ENCODE measurements around the gene POU2AF1. TPM values are rescaled to one million over a fixed set of nuclear protein-coding genes. Genes with fewer than 3 reads are reported as not detected.

Gene POU2AF1
- total RNA-seq (2012; rRNA removed), result not detected in 2 replicates

DNA sequence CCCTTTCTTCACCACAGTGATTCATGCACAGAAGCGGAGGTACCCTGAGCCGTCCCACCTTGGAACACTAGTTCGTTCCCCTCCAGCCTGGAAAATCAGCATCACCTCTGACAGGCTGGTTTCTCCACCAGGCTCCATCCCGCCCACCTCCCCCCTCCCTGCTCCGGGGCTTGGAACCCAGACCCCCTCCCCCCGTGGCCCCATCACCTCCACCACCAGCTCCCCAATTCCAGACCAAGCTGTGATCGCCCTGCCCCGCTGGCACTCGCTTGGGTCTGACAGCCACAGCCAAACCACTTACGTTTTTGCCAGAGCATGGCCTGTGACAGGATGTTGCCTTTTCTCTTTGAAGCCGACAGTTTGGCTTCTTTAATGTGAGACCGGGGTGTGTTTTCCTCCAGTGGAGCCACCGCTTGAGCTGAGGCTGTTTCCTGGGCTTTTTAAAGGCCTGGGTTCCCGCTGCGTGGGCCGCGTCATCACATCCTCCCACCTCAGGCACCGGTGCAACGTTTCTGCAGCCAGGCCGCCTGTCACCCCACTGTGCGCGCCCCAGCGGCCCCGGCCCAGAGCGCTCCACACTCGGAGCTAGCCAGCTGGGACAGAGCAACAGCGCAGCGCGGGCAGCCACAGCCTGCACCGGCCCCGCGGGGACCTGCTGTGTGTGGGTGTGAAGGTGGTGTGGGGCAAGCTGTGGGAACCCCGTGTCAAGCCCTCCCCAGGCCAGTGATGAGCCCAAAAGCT, at the start of gene POU2AF1:
TSS of gene POU2AF1 (minus strand) at position 415 of the 741 bp plus-strand sequence. CDS start at position 317, 98 bp downstream.
- H3K9ac ChIP-seq (ENCODE audit: low read depth, low read length), result no peak within 1 kb of the TSS
- H3K4me3 ChIP-seq (ENCODE audit: low read length), result no peak within 1 kb of the TSS
- H3K27me3 ChIP-seq (ENCODE audit: control insufficient read depth, insufficient read depth, low read length), result peaks cover 27% of the 10 kb centered on the region
- no peak within 1 kb of the TSS for H3K4me2 ChIP-seq (ENCODE audit: low read length)
- no peaks in the 10 kb centered on the region for H3K36me3 ChIP-seq (ENCODE audit: insufficient read depth, low read length)
- no peaks in the 10 kb centered on the region for H3K9me3 ChIP-seq (replicated peaks; ENCODE audit: low read length)
- H3K4me1 ChIP-seq (ENCODE audit: control insufficient read depth, insufficient read depth, low read length), result no peaks in the 10 kb centered on the region

DNA sequence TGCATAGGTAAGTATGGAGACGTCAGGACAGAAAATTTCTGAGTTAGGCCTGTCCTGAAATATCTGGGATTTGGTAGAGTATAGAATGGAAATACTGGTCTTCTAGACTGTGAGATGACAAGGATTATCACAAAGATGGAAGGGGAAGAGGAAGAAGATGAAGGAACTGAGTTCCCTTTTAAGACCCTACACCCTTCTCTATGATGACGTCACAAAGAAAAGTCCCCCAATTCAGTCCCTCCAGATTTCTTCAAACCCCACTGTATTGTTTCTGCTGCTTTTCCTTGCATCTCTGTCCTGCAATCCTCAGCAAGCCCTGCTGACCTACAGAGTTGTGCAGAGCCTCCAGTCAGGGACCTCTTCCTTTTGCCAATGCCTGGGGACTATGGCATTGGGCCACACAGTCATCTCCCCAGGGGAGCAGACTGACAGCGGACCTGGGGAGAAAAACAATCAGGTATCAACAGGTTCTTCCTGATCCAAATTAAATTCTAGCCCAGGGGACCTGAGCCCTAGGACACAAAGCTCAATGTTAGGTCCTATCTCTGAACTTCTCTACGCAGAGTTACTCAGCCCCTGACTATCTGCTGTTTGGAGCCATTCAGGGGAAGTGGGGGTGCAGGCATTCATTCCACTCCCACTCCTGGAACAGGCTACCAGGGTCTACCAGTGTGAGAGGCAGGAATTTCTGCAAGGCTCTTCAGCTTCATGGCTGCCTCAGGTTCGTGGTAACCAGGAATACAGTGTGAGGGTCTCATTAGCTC, 49.2 kb upstream of the POU2AF1 start:
- Histone ChIP-seq H3K4me1 (ENCODE audit: control insufficient read depth, insufficient read depth, low read length) (no peaks in the 10 kb centered on the region), H3K27me3 (ENCODE audit: control insufficient read depth, insufficient read depth, low read length) (peaks cover 49% of the 10 kb centered on the region), H3K36me3 (ENCODE audit: insufficient read depth, low read length) (no peaks in the 10 kb centered on the region), H3K4me3 (ENCODE audit: low read length) (no peak overlapping the region), H3K4me2 (ENCODE audit: low read length) (no peak overlapping the region), H3K9ac (ENCODE audit: low read depth, low read length) (no peak overlapping the region), H3K9me3 (replicated peaks; ENCODE audit: low read length) (no peaks in the 10 kb centered on the region)

DNA sequence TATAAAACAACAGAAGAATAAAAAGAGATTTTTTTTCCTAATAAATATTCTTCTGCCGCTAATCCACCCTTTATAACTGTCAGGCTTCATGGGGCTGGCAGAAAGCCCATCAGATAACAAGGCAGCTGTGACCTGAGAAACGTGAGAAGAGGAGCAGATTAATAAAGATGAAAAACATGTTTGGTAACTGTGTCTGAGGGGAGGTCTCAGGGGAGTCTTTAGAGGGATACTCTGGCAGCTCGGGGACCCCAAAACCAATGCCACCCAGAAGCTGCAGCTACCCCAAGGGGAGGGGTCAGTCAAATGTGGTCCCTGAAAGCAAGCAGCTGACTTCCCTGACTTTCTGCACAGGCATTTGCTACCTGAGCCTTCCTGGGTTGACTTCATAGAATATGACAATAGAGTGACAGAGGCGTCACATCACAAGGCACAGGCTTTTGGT, 48.4 kb upstream of the POU2AF1 start:
- Histone ChIP-seq H3K27me3 (ENCODE audit: control insufficient read depth, insufficient read depth, low read length) (peaks cover 52% of the 10 kb centered on the region), H3K4me3 (ENCODE audit: low read length) (no peak overlapping the region), H3K9ac (ENCODE audit: low read depth, low read length) (no peak overlapping the region), H3K36me3 (ENCODE audit: insufficient read depth, low read length) (no peaks in the 10 kb centered on the region), H3K4me2 (ENCODE audit: low read length) (no peak overlapping the region), H3K4me1 (ENCODE audit: control insufficient read depth, insufficient read depth, low read length) (no peaks in the 10 kb centered on the region), H3K9me3 (replicated peaks; ENCODE audit: low read length) (no peaks in the 10 kb centered on the region)

- peaks cover 51% of the 10 kb centered on the region for H3K27me3 ChIP-seq (ENCODE audit: control insufficient read depth, insufficient read depth, low read length)
Observed at GRCh38 chr11:111426617-111427016, 47.5 kb upstream of the POU2AF1 start.

GRCh38 chr11:111423250-111423615, 44.2 kb upstream of the POU2AF1 start:
- no peak overlapping the region for H3K4me3 ChIP-seq (ENCODE audit: low read length)
- H3K36me3 ChIP-seq (ENCODE audit: insufficient read depth, low read length), result no peaks in the 10 kb centered on the region
- no peaks in the 10 kb centered on the region for H3K9me3 ChIP-seq (replicated peaks; ENCODE audit: low read length)
- no peaks in the 10 kb centered on the region for H3K4me1 ChIP-seq (ENCODE audit: control insufficient read depth, insufficient read depth, low read length)
- H3K9ac ChIP-seq (ENCODE audit: low read depth, low read length), result no peak overlapping the region
- H3K4me2 ChIP-seq (ENCODE audit: low read length), result no peak overlapping the region
- peaks cover 59% of the 10 kb centered on the region for H3K27me3 ChIP-seq (ENCODE audit: control insufficient read depth, insufficient read depth, low read length)

More at GRCh38 chr11:111426617-111427016, 47.5 kb upstream of the POU2AF1 start:
- H3K4me2 ChIP-seq (ENCODE audit: low read length), result no peak overlapping the region
- no peak overlapping the region for H3K4me3 ChIP-seq (ENCODE audit: low read length)
- no peaks in the 10 kb centered on the region for H3K4me1 ChIP-seq (ENCODE audit: control insufficient read depth, insufficient read depth, low read length)
- no peak overlapping the region for H3K9ac ChIP-seq (ENCODE audit: low read depth, low read length)
- H3K36me3 ChIP-seq (ENCODE audit: insufficient read depth, low read length), result no peaks in the 10 kb centered on the region
- H3K9me3 ChIP-seq (replicated peaks; ENCODE audit: low read length), result no peaks in the 10 kb centered on the region

DNA sequence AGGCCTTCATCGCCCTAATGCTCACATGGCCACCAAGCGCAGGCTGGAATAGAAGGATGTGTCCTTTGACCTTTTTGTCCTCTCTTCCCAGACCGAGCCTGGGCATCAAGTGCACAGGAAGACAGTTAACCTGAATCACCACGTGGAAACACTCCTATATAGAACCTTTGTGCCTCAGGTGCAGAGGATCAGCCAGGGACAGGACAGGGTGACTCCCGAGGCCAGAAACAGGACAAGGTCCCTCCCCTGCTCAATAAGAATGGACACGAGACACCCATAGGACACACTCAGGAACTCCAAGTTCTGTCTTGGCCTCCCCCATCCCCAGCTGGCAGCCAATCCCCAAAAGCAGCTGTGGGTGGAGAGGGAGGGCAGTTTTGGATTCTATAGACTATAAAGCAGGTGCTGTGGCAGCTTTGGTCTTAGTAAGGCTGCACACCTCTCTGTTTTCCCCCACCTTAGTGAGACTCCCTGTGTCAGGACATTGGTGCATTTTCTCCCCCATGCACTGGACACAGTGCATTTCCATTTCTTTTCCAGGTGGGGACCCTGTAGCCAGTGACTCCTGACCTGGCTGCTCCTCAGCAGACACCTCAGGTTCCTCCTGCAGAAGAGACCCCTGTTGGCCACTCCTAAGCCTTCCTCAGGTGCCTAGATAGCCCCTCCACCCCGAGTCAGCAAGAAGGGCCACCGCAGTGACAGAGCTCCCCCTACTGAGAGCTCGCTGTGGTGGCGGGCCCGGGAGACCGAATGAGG, 43.6 kb upstream of the POU2AF1 start:
- no peaks in the 10 kb centered on the region for H3K36me3 ChIP-seq (ENCODE audit: insufficient read depth, low read length)
- H3K4me2 ChIP-seq (ENCODE audit: low read length), result no peak overlapping the region
- no peaks in the 10 kb centered on the region for H3K9me3 ChIP-seq (replicated peaks; ENCODE audit: low read length)
- H3K4me3 ChIP-seq (ENCODE audit: low read length), result no peak overlapping the region
- H3K27me3 ChIP-seq (ENCODE audit: control insufficient read depth, insufficient read depth, low read length), result peaks cover 61% of the 10 kb centered on the region
- no peak overlapping the region for H3K9ac ChIP-seq (ENCODE audit: low read depth, low read length)
- no peaks in the 10 kb centered on the region for H3K4me1 ChIP-seq (ENCODE audit: control insufficient read depth, insufficient read depth, low read length)

- Histone ChIP-seq H3K9ac (ENCODE audit: low read depth, low read length) (no peak overlapping the region), H3K36me3 (ENCODE audit: insufficient read depth, low read length) (no peaks in the 10 kb centered on the region), H3K4me2 (ENCODE audit: low read length) (no peak overlapping the region), H3K4me1 (ENCODE audit: control insufficient read depth, insufficient read depth, low read length) (no peaks in the 10 kb centered on the region), H3K4me3 (ENCODE audit: low read length) (no peak overlapping the region), H3K27me3 (ENCODE audit: control insufficient read depth, insufficient read depth, low read length) (peaks cover 64% of the 10 kb centered on the region), H3K9me3 (replicated peaks; ENCODE audit: low read length) (no peaks in the 10 kb centered on the region)
Observed at GRCh38 chr11:111421251-111421650, 42.2 kb upstream of the POU2AF1 start.

DNA sequence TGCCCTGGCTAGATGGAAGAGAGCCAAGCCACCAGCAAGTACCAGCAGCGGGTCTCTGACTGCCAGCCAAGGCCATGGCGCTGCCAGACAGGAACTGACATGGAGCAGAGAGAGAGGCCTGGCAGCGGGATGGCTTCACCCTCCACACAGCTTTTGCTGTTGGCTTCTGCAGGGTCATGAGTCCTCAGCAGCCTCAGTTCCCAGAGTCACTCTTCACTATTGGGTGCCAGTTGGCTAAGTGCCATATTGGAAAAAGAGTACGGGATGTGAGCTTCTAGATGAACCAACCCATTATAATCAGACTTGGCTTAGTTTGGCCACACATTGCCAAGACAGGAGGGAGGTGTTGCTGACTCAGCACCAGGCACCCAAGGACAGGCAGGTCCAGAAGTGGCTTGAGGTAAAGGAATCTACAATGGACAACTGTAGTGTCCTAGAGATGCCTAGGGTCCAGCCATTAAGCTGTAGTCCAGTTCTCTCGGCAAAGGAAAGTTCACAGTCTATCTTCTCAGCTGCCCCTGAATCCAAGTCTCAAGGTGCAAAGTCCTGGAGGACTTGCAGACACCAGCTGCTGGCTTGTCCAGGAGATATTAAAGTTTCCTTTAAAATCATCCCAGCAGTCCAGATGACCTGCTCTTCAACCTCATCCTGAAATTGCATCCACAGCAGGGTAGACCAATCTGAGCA, 40.7 kb upstream of the POU2AF1 start:
- no peak overlapping the region for H3K9ac ChIP-seq (ENCODE audit: low read depth, low read length)
- no peak overlapping the region for H3K4me2 ChIP-seq (ENCODE audit: low read length)
- H3K4me1 ChIP-seq (ENCODE audit: control insufficient read depth, insufficient read depth, low read length), result no peaks in the 10 kb centered on the region
- H3K36me3 ChIP-seq (ENCODE audit: insufficient read depth, low read length), result no peaks in the 10 kb centered on the region
- H3K27me3 ChIP-seq (ENCODE audit: control insufficient read depth, insufficient read depth, low read length), result peaks cover 57% of the 10 kb centered on the region
- no peaks in the 10 kb centered on the region for H3K9me3 ChIP-seq (replicated peaks; ENCODE audit: low read length)
- H3K4me3 ChIP-seq (ENCODE audit: low read length), result no peak overlapping the region

DNA sequence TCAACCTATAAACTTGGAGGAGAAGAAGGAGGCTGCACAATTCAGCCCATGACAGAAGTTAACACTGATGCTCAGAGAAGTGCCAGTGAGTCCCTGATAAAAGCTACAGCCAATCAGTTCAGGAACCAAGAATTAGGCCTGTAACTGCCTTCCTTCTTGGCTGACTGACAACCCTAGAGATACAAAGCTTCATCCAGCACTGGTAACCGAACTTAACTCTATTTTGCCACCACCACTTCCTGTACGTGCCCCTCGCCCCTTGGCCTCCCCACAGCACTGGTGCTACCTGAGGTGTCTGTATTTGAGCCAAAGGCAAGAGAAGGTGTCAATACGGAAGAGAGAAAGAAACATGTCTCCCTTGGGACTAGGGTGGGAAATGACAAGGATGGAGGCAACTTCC, 40.1 kb upstream of the POU2AF1 start:
- H3K4me3 ChIP-seq (ENCODE audit: low read length), result no peak overlapping the region
- peaks cover 63% of the 10 kb centered on the region for H3K27me3 ChIP-seq (ENCODE audit: control insufficient read depth, insufficient read depth, low read length)
- H3K4me1 ChIP-seq (ENCODE audit: control insufficient read depth, insufficient read depth, low read length), result no peaks in the 10 kb centered on the region
- H3K36me3 ChIP-seq (ENCODE audit: insufficient read depth, low read length), result no peaks in the 10 kb centered on the region
- H3K9me3 ChIP-seq (replicated peaks; ENCODE audit: low read length), result no peaks in the 10 kb centered on the region
- no peak overlapping the region for H3K9ac ChIP-seq (ENCODE audit: low read depth, low read length)
- no peak overlapping the region for H3K4me2 ChIP-seq (ENCODE audit: low read length)

GRCh38 chr11:111418436-111418787, 39.3 kb upstream of the POU2AF1 start:
- H3K9me3 ChIP-seq (replicated peaks; ENCODE audit: low read length), result no peaks in the 10 kb centered on the region
- H3K36me3 ChIP-seq (ENCODE audit: insufficient read depth, low read length), result no peaks in the 10 kb centered on the region
- H3K4me2 ChIP-seq (ENCODE audit: low read length), result no peak overlapping the region
- no peaks in the 10 kb centered on the region for H3K4me1 ChIP-seq (ENCODE audit: control insufficient read depth, insufficient read depth, low read length)
- H3K9ac ChIP-seq (ENCODE audit: low read depth, low read length), result no peak overlapping the region
- peaks cover 67% of the 10 kb centered on the region for H3K27me3 ChIP-seq (ENCODE audit: control insufficient read depth, insufficient read depth, low read length)
- no peak overlapping the region for H3K4me3 ChIP-seq (ENCODE audit: low read length)
